Stomach (tissue), 4 donors: ENCODE data around the gene ATP8A2.

Experiments
- CTCF ChIP-seq, 7 experiments: fragments of 450-650 bp in 4 of 7; fragments of 200-600 bp in 3 of 7; sonication (generic) in 3 of 7; IDR thresholded peaks; one replicate each; pipeline ENCODE4 v1.5.1; 2016 to 2019; ENCODE audit warnings: antibody characterized with exemption in 7 of 7, control low read depth in 2 of 7, mild to moderate bottlenecking in 1 of 7
- POLR2A ChIP-seq, 4 donors: fragments of 450-650 bp; IDR thresholded peaks; one replicate each; pipeline ENCODE4 v1.6.1; 2016; ENCODE audit warnings: antibody characterized with exemption in 4 of 4, control low read depth in 2 of 4, mild to moderate bottlenecking in 1 of 4, moderate library complexity in 1 of 4
- POLR2AphosphoS5 ChIP-seq, 3 donors: sonication (generic); formaldehyde crosslinking; IDR thresholded peaks; one replicate each; pipeline ENCODE4 v1.6.1; 2016; ENCODE audit warnings: antibody characterized with exemption in 3 of 3

- TF ChIP-seq CTCF (IDR thresholded peaks at IDR 0.05) (no peak), POLR2A (IDR thresholded peaks at IDR 0.05) (no peak), POLR2AphosphoS5 (IDR thresholded peaks at IDR 0.05) (no peak)
Measured at GRCh38 chr13:26010487-26011207, 638.9 kb downstream of the ATP8A2 start.
